Adipocyte (in vitro differentiated cells): ENCODE results near the gene RAB37.

ENCODE experiments used
- DNase-seq: peaks from one replicate; pipeline ENCODE4 v3.0.0-alpha.2; 2015; ENCODE audit warnings: low read depth
- H3K27me3 ChIP-seq: replicated peaks from 2 replicates; pipeline ENCODE4 v1.7.0; 2013; ENCODE audit warnings: mild to moderate bottlenecking, low read length, moderate library complexity; ENCODE audit not compliant: control insufficient read depth, insufficient read depth
- H3K36me3 ChIP-seq: 2 replicates; pipeline ENCODE4 v1.7.0; 2013; ENCODE audit warnings: low read length, mild to moderate bottlenecking, moderate library complexity; ENCODE audit not compliant: control insufficient read depth, insufficient read depth, severe bottlenecking
- H3K4me1 ChIP-seq: 2 replicates; pipeline ENCODE4 v1.7.0; 2013; ENCODE audit warnings: mild to moderate bottlenecking, low read length, moderate library complexity; ENCODE audit not compliant: control insufficient read depth, insufficient read depth
- H3K4me3 ChIP-seq: 2 replicates; pipeline ENCODE4 v1.7.0; 2013; ENCODE audit warnings: mild to moderate bottlenecking, low read length, moderate library complexity
- H3K9ac ChIP-seq: 2 replicates; pipeline ENCODE4 v1.7.0; 2013; ENCODE audit warnings: mild to moderate bottlenecking, low read length, moderate library complexity
- H3K9me3 ChIP-seq: 2 replicates; pipeline ENCODE4 v1.7.0; 2013; ENCODE audit warnings: mild to moderate bottlenecking, low read length, moderate library complexity; ENCODE audit not compliant: control insufficient read depth

RAB37 gene

DNA sequence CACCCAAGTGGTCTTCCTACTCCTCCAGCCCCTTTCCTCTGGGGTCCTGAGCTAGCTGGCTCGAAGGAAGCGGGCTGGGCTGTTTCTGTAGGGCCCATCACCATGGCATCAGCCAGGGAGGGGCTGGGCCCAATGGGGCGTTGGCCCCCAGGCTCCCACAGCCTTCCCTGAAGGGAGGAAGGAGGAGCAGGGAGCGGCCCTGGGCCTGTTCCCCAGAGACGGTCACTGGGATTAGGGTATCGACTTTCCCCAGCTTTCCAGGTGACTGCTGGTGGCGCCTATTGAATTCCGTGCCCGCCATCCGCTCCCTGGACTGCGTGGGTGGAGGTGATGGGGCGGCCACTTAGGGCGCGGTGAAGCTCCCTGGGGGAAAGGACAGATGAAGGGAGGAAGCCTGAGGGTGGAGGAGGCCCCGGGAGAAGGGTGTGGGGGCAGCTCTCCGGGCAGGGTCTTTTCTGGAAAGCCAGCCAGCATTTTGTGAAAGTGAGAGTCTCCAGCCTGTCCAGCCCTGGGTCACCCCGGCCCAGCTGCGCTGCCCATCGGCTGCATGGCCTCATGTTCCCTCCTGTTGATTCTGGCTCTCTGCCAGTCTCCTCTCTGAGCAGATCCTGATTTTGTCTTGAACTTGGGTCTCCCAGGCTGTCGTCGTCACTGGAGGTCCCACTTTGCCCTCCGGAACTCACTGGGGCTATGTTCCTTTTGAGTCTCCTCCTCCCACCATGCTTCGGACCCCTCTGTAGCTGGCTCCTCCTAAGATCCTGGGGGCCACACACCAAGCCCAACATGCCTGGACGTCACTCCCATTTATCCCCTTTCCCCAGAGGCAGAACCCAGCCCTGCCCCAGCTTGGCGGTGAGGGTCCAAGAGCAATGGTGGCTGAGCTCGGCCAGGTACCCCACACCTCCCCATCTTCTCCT, 21.1 kb downstream of the RAB37 start:
- DNase-seq = no peak
- H3K27me3 ChIP-seq = no peaks in the 10 kb centered on the region
- H3K4me1 ChIP-seq = peaks cover 10% of the 10 kb centered on the region
- no peak overlapping the region for H3K9ac ChIP-seq
- H3K9me3 ChIP-seq = no peaks in the 10 kb centered on the region
- no peak overlapping the region for H3K4me3 ChIP-seq
- H3K36me3 ChIP-seq = no peaks in the 10 kb centered on the region

DNA sequence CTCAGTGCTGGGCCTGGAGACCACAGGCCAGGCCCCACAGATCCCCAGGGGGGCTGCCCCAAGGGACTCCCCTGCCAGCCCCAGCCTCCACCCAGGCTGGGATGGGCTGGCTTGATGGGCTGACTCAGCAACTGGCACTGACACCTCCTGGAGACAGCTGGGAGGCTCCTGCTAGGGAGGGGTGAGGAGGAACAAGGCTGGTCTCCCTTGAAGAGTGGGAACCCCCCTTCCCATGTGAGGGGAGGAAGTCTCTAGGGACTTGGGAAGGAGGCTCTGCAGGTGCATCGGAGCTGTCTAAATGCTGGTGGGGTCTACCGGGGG, 21.8 kb downstream of the RAB37 start:
- Histone ChIP-seq H3K9ac (no peak overlapping the region), H3K4me1 (peaks cover 10% of the 10 kb centered on the region), H3K27me3 (no peaks in the 10 kb centered on the region), H3K9me3 (no peaks in the 10 kb centered on the region), H3K36me3 (no peaks in the 10 kb centered on the region), H3K4me3 (no peak overlapping the region)
- no peak for DNase-seq

DNA sequence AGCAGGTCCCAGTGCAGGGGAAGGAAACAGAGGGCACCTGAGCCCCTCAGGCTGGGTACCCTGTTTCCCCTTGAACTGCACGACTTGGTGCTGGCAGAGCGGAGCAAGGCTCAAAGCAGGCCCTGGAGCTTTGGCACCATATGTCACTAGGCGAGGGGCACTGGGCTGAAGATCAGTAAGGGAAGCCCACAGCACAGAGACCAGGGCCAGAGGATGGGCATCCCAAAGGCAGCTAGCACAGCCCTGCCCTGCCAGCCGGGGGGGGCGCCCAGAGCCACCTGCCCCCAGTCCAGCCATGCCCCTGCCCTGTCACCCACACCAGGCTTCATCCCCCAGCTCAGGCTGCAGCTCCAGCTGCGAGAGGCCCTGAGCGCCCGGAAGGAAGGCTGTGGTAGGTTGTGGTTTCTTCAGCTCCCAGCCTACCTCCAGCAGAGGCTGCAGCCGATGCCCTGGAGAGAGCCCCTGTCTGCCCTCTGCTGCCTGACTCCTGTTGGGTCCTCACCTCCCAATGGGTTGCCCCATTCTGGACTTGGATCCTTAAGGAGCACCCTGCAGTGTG, 22.3 kb downstream of the RAB37 start:
- H3K9me3 ChIP-seq = no peaks in the 10 kb centered on the region
- H3K36me3 ChIP-seq = no peaks in the 10 kb centered on the region
- no peak overlapping the region for H3K4me3 ChIP-seq
- peaks cover 10% of the 10 kb centered on the region for H3K4me1 ChIP-seq
- H3K9ac ChIP-seq = no peak overlapping the region
- H3K27me3 ChIP-seq = no peaks in the 10 kb centered on the region
- no peak for DNase-seq

DNA sequence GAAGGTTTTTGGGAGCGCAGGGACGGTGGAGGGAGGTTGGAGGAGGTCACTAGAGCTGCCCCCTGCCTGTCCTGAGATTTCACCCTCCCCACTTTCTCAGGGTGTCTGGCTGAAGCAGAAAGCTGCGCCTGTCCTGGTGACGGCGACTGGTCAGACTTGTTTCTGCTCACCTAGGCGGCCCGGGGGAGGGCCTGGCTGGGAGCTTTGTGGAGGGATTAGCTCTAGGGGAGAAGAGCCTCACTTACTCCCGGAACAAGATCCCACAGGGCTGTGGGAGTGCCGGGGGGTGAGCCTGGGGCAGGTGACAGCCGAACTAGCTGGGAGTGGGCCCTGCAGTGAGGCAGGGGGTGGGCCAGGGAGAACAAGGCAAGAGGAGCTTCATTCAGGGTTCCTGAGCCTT, 22.9 kb downstream of the RAB37 start:
- Histone ChIP-seq H3K4me1 (peaks cover 10% of the 10 kb centered on the region), H3K4me3 (no peak overlapping the region)

DNA sequence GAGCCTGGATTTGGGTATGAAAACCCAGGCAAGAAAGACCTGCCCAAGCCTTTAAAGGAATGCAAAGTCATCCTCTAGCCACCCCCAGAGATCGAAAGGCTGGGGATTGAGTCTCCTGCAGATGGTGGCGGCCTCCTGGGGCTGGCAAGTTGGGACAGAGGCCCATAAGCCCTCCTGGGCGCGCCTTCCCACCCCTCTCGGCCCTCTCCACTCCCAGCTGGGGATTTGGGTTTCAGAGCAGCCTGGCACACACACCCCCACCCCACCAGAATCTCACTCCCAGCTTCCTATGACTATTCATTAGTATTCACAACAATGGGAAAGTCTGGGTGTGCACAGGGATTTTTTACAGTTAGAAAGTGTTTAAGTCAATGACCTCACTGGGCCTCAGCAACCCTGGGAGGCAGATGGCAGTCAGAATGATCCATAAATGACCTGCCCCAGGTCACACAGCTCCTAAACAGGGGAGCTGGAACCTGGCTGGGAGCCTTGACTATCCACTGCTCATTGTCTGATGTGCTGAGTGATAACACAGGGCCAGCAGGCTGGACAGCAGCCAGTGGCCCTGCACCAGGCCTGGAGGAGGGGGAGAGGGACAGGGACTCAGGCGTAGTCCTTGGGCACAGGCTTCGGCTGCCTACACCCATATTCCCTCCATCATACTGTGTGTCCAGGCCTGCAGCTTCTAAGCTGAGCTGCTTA, 23.5 kb downstream of the RAB37 start:
- Histone ChIP-seq H3K9me3 (no peaks in the 10 kb centered on the region), H3K9ac (no peak overlapping the region), H3K27me3 (no peaks in the 10 kb centered on the region), H3K4me3 (no peak overlapping the region), H3K36me3 (no peaks in the 10 kb centered on the region), H3K4me1 (peaks cover 10% of the 10 kb centered on the region)
- DNase-seq = no peak

More for the DNA sequence above, 22.9 kb downstream of the RAB37 start:
- Histone ChIP-seq H3K36me3 (no peaks in the 10 kb centered on the region), H3K9me3 (no peaks in the 10 kb centered on the region), H3K27me3 (no peaks in the 10 kb centered on the region), H3K9ac (no peak overlapping the region)
- DNase-seq = no peak

DNA sequence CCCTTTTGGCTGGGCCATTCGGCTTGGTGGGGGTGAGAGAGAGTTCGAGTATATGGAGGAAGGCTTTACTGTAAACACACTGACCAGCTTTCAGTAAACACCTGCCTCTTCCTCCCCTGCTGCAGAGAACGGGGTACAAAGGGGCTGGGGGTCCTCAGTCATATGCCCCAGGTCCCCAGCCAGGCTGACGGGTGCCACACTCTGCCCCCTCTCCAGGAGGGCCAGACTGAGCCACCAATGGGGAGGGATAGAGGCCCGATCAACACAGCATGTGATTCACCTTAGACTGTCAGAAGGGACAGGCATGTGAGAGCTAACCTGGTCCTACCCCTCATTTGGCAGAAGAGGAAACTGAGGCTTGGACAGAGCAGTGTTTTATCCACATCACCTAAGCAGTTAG, 24.4 kb downstream of the RAB37 start:
- Histone ChIP-seq H3K9me3 (no peaks in the 10 kb centered on the region), H3K27me3 (no peaks in the 10 kb centered on the region), H3K4me1 (peaks cover 10% of the 10 kb centered on the region), H3K4me3 (no peak overlapping the region), H3K9ac (no peak overlapping the region), H3K36me3 (no peaks in the 10 kb centered on the region)
- no peak for DNase-seq

DNA sequence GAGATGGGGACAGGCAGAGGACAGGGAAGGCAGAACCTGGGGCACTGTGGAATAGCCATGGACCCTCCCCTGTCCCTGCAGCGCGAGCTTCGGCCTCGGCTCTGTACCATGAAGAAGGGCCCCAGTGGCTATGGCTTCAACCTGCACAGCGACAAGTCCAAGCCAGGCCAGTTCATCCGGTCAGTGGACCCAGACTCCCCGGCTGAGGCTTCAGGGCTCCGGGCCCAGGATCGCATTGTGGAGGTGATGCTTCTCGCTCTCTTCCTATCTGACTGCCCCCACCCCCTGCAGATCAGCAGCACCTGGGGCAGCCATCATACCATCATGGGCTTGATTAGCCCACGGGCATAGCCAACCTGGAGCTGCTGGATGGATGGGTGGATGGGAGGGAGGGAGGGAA, 24.9 kb downstream of the RAB37 start:
- Histone ChIP-seq H3K4me1 (peaks cover 10% of the 10 kb centered on the region), H3K27me3 (no peaks in the 10 kb centered on the region), H3K9ac (no peak overlapping the region), H3K9me3 (no peaks in the 10 kb centered on the region), H3K36me3 (no peaks in the 10 kb centered on the region), H3K4me3 (no peak overlapping the region)
- no peak for DNase-seq

DNA sequence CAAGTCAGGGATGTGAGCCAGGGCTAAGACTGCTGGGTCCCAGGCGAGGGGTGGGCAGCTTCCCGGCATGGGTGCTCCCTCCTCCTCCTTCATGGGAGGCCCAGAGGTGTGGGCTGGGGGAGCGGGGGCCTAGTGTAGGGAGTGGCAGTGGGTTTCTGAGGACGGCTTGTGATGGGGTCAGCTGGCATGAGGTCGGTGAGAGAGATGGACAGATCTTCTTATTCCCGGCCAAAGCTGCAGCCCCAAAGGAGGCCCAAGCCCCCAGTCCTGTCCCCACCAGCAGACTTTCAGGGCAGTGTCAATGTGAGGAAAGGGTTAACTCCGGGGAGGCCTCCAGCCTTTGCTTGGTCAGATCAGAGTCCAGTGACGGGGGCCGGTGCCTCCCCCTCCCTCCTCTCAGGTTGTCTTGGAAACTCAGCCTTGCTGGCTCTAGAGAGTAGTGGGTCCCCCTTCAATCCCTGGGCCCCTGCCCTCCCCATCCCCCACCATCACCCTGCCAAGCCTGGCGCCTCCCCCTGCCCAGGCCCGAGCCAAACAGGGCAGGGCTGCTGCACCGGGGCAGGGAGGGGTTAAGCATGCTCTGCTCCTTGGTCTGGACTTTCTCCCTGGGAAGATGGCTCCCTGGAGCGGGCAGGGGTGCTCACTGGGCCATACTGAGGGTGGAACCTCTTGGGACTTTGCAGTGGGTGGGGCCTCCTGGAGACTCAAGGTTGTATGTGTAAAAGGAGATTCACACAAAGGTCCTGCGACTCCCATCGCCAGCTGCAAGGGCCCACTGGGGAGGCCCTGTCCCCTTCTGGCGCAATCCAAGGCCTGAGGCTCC, 26.7 kb downstream of the RAB37 start:
- no peaks in the 10 kb centered on the region for H3K36me3 ChIP-seq
- DNase-seq = no peak
- peaks cover 18% of the 10 kb centered on the region for H3K4me1 ChIP-seq
- no peaks in the 10 kb centered on the region for H3K9me3 ChIP-seq
- H3K9ac ChIP-seq = no peak overlapping the region
- no peak overlapping the region for H3K4me3 ChIP-seq
- H3K27me3 ChIP-seq = no peaks in the 10 kb centered on the region

DNA sequence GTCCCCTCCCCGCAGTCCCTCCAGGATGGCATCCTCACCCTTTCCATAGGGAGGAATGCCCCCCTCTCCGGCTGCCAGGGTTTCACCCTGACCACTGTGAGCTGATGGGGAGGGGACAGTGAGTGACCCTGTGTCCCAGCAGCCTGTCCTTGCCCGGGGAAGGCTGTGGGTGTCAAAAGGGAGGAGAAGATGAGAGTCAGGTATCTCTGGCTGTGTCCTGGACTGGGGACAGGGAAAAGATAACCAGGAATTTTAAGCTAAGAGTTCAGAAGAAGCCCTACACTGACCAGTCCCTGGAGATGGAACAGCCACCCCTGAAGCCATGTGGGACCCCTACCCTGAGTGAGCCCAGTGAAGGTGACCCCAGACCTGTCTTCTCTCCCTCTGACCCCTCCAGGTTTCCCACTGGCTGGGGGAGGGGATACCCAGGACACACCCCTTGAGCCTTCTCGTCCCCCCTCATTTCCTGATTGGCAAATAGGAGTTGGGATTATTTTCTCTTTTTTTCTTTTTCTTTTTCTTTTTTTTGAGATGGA, 27.8 kb downstream of the RAB37 start:
- Histone ChIP-seq H3K4me3 (no peak overlapping the region), H3K4me1 (peaks cover 18% of the 10 kb centered on the region), H3K36me3 (peaks cover 4% of the 10 kb centered on the region), H3K9ac (no peak overlapping the region), H3K27me3 (no peaks in the 10 kb centered on the region), H3K9me3 (no peaks in the 10 kb centered on the region)
- DNase-seq = no peak

DNA sequence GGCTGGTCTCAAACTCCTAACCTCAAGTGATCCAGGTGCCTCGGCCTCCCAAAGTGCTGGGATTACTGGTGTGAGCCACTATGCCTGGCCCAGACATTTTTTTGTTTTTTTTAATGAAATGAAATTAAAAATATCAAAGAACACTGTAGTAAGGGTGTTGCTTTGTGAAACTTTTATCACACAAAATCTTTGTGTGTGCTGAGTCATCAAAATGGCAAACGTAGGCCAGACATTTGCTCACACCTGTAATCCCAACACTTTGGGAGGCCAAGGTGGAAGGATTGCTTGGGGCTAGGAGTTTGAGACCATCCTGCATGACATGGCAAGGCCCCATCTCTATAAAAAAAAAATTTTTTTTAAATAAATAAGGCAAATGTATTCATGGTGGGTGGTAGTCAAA, 29.4 kb downstream of the RAB37 start:
- Histone ChIP-seq H3K27me3 (no peaks in the 10 kb centered on the region), H3K36me3 (peaks cover 20% of the 10 kb centered on the region), H3K4me1 (peaks cover 14% of the 10 kb centered on the region)

DNA sequence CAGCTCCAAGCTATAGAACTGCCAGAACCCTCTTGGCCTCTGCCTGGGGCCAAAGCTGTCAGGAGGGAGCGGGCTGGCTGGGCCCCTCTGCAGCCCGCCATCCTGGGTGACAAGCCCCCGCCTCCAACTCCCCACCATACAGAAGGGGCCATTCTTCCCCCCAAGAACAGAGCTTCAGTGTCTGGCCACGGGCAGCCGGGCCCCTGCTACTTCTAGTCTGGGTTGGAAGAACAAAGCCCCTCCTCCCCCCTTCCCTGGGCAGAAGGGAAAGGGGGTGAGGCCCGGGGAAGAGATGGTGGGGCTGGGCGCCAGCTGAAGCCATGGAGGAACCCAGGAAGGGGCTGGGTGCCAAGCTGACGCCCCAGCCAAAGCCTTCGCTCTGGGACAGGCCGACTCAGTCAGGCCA, 30.1 kb downstream of the RAB37 start:
- no peak for DNase-seq
- H3K36me3 ChIP-seq = peaks cover 27% of the 10 kb centered on the region
- no peak overlapping the region for H3K4me3 ChIP-seq
- no peaks in the 10 kb centered on the region for H3K27me3 ChIP-seq
- H3K4me1 ChIP-seq = peaks cover 14% of the 10 kb centered on the region
- H3K9ac ChIP-seq = no peak overlapping the region
- no peaks in the 10 kb centered on the region for H3K9me3 ChIP-seq

More for the DNA sequence above, 29.4 kb downstream of the RAB37 start:
- Histone ChIP-seq H3K4me3 (no peak overlapping the region), H3K9ac (no peak overlapping the region), H3K9me3 (no peaks in the 10 kb centered on the region)
- DNase-seq = no peak
